NOMO-1 treated with DMSO at 0.1 percent for 48 hours (cell line): ENCODE data around the gene FHL1.

Experiments
- DNase-seq: peaks from one replicate; lab custom pipeline; 2025; ENCODE audit not compliant: unreplicated experiment; lab: John Stamatoyannopoulos, UW

The FHL1 gene

DNA sequence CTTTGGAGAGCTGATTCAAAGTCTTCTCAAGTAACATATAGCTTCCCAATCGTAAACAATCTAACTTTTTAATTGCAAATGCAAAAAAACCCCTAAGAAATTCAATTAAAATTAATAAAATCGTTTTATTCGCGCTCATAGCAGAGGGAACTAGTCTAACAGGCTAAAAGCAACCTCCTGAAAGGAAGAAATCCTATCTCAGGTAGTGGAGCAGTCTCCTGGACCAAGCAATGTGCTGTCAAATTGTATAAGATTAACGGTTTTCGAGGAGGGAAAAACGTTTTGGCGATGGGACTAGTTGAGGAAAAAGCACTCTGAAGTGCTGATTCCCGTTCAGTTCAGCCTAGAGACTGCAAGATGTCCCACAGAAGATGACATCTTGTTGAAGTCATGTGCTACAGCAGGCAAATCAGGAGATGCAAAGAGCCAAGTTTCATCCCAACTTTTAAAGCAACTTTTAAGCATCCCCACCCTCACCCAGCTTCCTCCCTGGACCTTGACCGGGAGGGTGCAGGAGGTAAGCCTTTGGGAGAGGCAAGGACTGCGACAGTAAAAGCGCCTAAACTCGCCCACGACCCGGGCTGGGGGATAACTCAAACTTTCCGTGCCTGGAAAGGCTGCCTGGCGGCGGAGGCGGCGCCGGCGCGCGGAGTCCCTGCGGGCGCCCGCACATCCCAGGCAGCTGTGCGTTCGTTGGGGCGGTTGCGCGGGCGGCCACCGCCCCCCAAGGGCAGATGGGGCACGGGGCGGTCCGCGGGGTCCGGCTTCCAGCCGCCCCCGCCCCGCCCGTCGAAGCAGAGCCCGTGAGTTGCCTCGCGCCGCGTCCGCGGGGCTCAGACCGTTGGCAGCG, 103.1 kb downstream of the FHL1 start:
- no peak for DNase-seq

DNA sequence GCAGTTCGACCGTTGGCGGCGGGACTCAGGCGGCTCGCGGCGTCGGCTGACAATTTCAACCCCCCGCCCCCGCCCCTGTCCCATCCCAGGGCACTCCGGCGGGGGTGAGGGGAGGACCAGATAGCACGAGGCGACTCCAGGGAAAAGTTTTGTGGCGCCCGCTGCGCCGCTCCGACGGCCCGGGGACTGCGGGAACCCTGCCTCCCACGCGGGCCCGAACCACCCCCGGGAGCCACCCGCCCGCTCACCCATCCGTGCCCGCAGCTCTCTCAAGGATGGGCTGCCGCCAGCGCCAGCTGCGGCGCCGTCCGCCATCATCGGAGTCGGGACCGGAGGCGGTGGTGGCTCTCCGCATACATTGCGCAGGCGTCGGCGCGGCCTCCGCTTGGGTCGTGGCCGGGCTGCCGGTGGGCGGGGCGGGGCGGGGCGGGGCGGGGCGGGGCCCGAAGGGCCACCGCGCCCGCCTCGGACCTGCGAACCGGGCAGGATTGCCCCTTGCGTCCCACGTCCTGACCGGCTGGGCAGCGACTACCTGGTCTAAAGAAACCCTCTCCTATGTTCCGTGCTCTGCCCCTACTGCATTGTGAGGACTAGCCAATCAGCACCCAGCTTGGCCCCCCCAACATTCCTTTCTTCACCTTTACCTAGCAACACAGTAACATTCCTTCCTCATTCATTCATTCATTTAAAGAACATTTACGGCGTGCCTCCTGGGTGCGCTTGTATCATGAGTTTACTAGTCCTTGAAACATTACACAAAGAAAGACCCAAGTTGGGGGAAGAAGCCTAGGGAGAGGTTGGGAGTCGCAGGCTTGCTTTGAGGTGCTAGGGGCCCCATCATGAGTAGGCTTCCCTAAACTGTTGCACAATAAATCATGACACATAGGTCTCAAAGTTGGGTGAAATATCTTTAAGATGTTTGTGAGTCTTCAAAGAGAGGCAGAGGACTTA, 104.0 kb downstream of the FHL1 start, which contains the start of gene MAP7D3:
TSS of gene MAP7D3 (minus strand) at position 360 of the 951 bp plus-strand sequence. CDS start at position 318, 42 bp downstream.
- peak; percentile 26 for DNase-seq

DNA sequence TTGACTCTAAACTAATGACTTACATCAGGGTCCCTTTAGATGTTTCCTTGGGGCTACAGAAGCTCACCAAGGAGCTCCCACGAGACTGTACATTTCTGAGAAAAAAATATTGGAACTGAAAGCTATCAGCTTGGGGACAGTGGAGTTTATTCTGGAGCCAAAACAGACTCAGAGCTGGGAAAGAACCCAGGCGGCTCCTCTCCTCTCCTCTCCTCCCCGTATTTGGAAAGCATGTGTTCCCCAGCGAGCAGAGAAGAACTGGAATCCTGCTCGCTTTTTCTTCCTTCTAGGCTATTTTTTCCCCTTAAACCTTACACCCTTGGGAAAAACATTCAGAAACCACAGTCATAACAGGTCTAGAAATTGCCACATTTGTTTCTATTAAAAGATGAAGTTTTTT, 108.2 kb downstream of the FHL1 start:
- DNase-seq = no peak

DNA sequence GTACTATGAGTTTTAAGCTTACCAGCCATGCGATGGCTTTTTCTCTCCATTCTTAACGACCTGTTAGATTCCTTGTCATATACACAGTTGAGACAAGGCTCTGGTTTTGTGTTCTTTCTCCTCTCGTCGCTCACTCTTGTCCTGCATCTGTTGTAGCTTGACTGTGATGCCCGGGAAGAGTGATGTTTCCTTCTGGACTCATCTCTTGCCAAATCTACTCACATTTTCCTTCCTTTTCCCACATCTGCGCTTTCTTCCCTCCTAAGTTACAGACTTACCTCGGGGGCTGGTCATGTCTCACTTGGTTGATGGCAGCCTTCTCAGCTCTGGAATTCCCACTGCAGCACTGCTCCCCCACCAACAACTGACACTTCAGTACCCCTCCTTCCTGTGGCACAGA, 108.7 kb downstream of the FHL1 start:
- DNase-seq = no peak

DNA sequence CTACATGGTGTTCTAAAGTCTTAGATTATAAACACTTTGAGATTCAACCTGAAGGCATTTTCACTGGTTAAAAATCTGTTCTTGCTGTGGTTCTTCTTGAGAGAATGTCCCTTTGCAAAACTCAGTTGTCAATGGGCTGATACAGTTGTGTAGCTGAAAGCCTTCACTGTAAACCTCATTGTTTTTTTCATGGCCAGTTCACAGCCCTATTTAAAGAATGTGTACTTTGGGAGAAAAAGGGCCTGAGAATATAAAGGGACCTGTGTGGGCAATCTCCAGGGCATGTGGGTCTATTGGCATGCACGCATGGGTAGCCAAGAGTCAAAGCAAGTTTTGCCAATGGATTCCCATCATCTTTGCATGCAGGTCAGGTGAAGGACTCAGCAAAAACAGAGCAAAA, 111.6 kb downstream of the FHL1 start:
- no peak for DNase-seq

DNA sequence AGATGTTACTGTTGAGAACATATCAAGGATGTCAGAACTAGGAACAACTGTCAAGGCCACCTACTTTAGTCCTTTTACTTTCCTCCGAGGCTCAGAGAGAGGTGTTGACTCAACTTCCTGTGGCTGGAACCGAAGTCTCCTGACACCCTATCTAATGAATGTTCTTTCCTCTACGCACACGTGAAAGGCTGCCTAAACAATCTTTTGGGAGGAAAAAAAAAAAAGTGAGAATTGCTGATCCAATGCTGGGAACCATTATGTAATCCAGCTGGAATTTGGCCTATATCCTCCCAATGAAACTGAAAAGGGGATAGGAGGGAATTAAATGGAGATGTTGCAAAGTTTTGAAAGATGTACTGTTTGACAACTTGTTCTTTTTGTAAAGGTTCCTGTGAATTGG, 112.2 kb downstream of the FHL1 start:
- DNase-seq = peak; percentile 10

DNA sequence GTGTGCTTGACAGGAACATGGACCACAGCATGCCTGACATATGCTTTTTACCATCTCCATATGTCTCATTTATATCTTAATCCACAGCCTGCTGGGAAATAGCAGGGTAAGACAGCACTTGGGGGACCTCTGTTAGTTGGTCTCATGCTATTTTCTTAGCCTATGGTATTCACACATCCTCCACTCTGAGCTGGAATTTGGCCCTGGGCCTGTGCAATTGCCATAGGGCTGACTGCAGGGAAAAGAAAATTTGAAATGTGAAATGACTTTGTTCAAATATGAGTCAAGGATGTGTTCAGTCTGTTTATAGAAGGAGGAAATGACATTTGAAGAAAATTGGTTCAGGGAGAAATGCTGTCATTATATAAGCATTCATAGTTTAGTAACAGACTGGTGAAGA, 113.4 kb downstream of the FHL1 start:
- DNase-seq = no peak
